Measurements from ENCODE around the gene KLRC3. TPM values are rescaled to one million over a fixed set of nuclear protein-coding genes. Genes with fewer than 3 reads are reported as not detected.
"Not testable (repeated sequence)": the region's sequence is repeated elsewhere in the genome, so short reads cannot be mapped to it uniquely, and the experiment has no call there.

Gene KLRC3
- polyA plus RNA-seq, 1 experiment: not detected

DNA sequence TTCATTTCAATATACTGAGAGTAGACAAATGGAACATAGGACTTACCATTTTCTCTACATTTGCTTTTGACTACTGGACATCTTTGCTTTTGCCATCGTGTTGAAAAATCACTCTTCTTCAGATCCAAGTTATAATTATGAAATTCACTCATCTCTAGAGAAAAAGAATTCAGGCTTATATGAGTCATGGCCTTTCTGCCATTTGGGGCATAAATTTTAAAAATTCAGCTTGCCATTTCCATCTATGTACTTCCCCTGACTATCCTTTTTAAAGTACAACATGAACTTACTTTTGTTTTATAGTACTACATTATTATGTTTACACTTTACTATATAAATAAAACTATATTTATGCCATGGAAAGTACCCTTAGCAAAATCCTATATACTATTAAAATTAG lies 33.5 kb downstream of the KLRC3 start:
- Histone ChIP-seq H3K4me3 (ENCODE audit: low read depth, low read length) (no peak overlapping the region), H3K27me3 (ENCODE audit: control insufficient read depth, insufficient read depth, low read length) (no peaks in the 10 kb centered on the region), H3K36me3 (ENCODE audit: control insufficient read depth, insufficient read depth, low read length) (no peaks in the 10 kb centered on the region)
- CTCF ChIA-PET: no interaction called here
- POLR2A ChIA-PET: interaction anchor here (0.6 kb wide), 1 partner anchor 22 kb away, joined by 3 read pairs; no protein-coding TSS in a partner anchor
- no peak for DNase-seq (ENCODE audit: low read depth)
- TF ChIP-seq, protein P1, sequence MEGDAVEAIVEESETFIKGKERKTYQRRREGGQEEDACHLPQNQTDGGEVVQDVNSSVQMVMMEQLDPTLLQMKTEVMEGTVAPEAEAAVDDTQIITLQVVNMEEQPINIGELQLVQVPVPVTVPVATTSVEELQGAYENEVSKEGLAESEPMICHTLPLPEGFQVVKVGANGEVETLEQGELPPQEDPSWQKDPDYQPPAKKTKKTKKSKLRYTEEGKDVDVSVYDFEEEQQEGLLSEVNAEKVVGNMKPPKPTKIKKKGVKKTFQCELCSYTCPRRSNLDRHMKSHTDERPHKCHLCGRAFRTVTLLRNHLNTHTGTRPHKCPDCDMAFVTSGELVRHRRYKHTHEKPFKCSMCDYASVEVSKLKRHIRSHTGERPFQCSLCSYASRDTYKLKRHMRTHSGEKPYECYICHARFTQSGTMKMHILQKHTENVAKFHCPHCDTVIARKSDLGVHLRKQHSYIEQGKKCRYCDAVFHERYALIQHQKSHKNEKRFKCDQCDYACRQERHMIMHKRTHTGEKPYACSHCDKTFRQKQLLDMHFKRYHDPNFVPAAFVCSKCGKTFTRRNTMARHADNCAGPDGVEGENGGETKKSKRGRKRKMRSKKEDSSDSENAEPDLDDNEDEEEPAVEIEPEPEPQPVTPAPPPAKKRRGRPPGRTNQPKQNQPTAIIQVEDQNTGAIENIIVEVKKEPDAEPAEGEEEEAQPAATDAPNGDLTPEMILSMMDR (IDR thresholded peaks at IDR 0.05; ENCODE audit: insufficient read depth, low read depth, low read length): no peak

DNA sequence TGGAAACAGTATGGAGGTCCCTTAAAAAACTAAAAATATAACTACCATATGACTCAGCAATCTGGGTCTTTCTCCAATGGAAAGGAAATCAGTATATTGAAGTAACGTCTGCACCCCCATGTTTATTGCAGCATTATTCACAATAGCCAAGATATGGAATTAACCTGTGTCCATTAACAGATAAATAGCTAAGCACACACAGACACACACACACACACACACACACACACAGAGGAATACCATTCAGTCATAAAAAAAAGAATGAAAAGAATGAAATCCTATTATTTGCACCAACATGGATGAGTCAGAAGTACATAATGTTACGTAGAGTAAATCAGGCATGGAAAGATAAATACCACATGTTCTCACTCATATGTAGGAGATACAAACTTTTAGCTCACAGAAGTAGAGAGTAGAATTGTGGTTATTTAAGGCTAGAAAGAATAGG lies 35.2 kb downstream of the KLRC3 start:
- DNase-seq (ENCODE audit: low read depth): peak; percentile 69
- no peak overlapping the region for H3K4me3 ChIP-seq (ENCODE audit: low read depth, low read length)
- POLR2A ChIA-PET: no interaction called here
- H3K27me3 ChIP-seq (ENCODE audit: control insufficient read depth, insufficient read depth, low read length): no peaks in the 10 kb centered on the region
- CTCF ChIA-PET: no interaction called here
- TF ChIP-seq, protein P1 (IDR thresholded peaks at IDR 0.05; ENCODE audit: insufficient read depth, low read depth, low read length): no peak
- no peaks in the 10 kb centered on the region for H3K36me3 ChIP-seq (ENCODE audit: control insufficient read depth, insufficient read depth, low read length)

GRCh38 chr12:10384191-10384590 lies 36.2 kb downstream of the KLRC3 start:
- no peak overlapping the region for H3K4me3 ChIP-seq (ENCODE audit: low read depth, low read length)
- TF ChIP-seq, protein P1 (IDR thresholded peaks at IDR 0.05; ENCODE audit: insufficient read depth, low read depth, low read length): no peak
- H3K27me3 ChIP-seq (ENCODE audit: control insufficient read depth, insufficient read depth, low read length): no peaks in the 10 kb centered on the region
- CTCF ChIA-PET: no interaction called here
- DNase-seq (ENCODE audit: low read depth): no peak
- no peaks in the 10 kb centered on the region for H3K36me3 ChIP-seq (ENCODE audit: control insufficient read depth, insufficient read depth, low read length)
- POLR2A ChIA-PET: no interaction called here

DNA sequence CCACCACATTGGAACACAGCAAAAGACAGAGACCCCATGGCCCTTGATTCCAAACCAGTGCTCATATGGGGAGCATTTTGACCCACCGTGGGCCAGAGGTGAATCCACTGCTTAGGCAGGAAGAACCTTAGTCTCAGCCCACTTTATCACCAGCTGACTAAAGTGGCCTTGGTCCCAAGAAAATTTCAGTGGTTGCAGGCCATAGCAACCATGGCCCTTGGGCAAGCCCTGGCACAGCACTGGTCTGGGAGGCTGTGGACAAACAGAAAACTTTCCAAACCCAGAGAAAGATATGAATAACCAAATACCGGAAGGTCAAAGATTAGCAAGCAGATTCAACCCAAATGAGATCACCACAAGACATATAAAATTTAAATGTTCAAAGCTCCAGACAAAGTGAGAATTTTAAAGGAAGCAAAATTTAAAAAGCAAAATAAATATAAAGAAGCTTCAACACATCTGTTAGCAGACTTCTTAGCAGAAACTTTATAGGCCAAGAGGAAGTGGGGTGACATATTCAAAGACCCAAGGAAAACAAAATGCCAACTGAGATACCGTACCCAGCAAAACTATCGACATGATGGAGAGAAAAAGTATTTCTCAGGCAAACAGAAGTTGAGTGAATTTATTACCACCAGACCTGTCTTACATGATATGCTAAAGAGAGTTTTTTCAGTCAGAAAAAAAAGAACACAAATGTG lies 38.3 kb downstream of the KLRC3 start:
- POLR2A ChIA-PET: no interaction called here
- CTCF ChIA-PET: interaction anchor here (0.8 to 1.8 kb wide), 2 partner anchors 16 to 21 kb away, joined by 3 to 7 read pairs; no protein-coding TSS in a partner anchor

DNA sequence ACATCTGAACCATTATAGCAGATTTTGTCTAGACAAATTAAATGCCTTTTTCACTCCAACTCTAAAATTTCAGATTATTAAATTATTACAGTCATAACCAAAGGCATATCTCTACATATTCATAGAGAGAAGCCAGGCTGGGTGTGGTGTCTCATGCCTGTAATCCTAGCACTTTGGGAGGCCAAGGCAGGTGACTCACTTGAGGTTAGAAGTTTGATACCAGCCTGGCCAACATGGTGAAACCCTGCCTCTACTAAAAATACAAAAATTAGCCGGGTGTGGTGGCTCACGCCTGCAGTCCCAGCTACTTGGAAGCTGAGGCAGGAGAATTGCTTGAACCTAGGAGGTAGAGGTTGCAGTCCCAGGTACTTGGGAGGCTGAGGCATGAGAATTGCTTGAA lies 41.7 kb downstream of the KLRC3 start:
- H3K36me3 ChIP-seq (ENCODE audit: control insufficient read depth, insufficient read depth, low read length); H3K27me3 ChIP-seq (ENCODE audit: control insufficient read depth, insufficient read depth, low read length); POLR2A ChIA-PET; H3K4me3 ChIP-seq (ENCODE audit: low read depth, low read length); CTCF ChIA-PET; DNase-seq (ENCODE audit: low read depth): not testable (repeated sequence)

More for the DNA sequence above, 38.3 kb downstream of the KLRC3 start:
- TF ChIP-seq, protein P1 (IDR thresholded peaks at IDR 0.05; ENCODE audit: insufficient read depth, low read depth, low read length): no peak
- no peaks in the 10 kb centered on the region for H3K27me3 ChIP-seq (ENCODE audit: control insufficient read depth, insufficient read depth, low read length)
- no peak for DNase-seq (ENCODE audit: low read depth)
- H3K4me3 ChIP-seq (ENCODE audit: low read depth, low read length): no peak overlapping the region
- H3K36me3 ChIP-seq (ENCODE audit: control insufficient read depth, insufficient read depth, low read length): no peaks in the 10 kb centered on the region

DNA sequence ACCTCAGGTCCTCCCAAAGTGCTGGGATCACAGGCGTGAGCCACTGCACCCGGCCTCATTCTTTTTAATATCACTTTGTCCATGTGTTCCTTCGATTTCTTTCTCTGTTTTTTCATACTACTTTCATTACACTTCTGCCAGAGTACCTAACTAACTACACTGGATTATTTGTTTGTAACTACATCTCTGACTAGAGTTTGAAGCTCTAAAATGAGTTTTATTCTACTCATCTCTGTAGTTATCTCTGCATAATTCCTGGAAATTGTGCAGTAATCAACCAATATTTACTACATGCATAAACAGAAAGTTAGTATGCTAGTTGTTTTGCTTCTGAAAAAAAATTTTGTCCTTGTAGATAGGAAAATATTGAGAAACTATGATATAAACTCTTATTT lies 45.8 kb downstream of the KLRC3 start:
- ChIA-PET CTCF (interaction anchor here (0.8 kb wide), 1 partner anchor 9 kb away, joined by 4 read pairs; no protein-coding TSS in a partner anchor), POLR2A (no interaction called here)
- DNase-seq (ENCODE audit: low read depth): no peak
- H3K27me3 ChIP-seq (ENCODE audit: control insufficient read depth, insufficient read depth, low read length): no peaks in the 10 kb centered on the region
- H3K4me3 ChIP-seq (ENCODE audit: low read depth, low read length): no peak overlapping the region
- H3K36me3 ChIP-seq (ENCODE audit: control insufficient read depth, insufficient read depth, low read length): no peaks in the 10 kb centered on the region
- TF ChIP-seq, protein P1 (IDR thresholded peaks at IDR 0.05; ENCODE audit: insufficient read depth, low read depth, low read length): no peak
